Activated CD8-positive, alpha-beta memory T cell treated with anti-CD3 and anti-CD28 coated beads for 48 hours (primary cell): ENCODE results near the gene CDC42BPA.

Experiments
- DNase-seq, 3 experiments: peaks; one replicate each; pipeline ENCODE4 v3.0.0-alpha.2; 2020; ENCODE audit warnings: low read depth in 2 of 3, low spot score in 2 of 3

Gene CDC42BPA

DNA sequence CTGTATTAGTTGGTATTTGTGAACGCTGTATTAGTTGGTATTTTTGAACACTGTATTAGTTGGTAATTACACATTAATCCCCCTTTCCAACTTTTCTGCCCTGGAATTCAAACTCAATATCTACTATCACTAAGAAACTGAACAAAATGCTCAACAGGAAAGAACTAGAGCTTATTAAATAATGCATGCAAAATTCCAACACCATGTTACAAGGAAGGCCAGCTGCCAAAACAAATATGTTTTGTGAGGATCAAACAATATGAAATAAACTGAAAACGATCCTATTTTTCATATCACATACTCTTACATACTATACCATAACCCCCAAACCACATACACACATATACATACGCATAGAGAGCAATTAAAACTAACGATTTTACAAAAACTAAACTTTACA is 104.9 kb downstream of the CDC42BPA start:
- DNase-seq = no peak

DNA sequence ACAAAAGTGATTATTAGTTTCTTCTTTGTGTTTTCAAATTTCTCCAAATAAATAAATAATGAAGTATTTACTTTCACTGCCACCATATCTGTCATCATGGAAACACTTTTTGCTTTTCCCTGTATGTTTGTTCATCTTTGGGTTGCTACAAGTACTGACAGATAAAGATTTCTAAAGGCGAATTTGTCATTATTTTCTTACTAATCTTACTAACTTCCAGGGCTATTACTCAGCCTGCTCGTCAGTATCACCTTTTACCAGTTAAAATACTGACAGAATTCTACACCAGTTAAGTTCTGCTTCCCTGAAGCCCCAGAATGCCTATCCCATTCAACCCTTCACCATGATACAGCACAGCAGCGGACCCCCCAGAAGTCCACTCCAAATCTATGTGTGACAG is 106.1 kb downstream of the CDC42BPA start:
- no peak for DNase-seq

- no peak for DNase-seq
Measured at GRCh38 chr1:227210604-227211003, 107.7 kb downstream of the CDC42BPA start.

- no peak for DNase-seq
Measured at GRCh38 chr1:227197064-227197463, 121.2 kb downstream of the CDC42BPA start.

DNA sequence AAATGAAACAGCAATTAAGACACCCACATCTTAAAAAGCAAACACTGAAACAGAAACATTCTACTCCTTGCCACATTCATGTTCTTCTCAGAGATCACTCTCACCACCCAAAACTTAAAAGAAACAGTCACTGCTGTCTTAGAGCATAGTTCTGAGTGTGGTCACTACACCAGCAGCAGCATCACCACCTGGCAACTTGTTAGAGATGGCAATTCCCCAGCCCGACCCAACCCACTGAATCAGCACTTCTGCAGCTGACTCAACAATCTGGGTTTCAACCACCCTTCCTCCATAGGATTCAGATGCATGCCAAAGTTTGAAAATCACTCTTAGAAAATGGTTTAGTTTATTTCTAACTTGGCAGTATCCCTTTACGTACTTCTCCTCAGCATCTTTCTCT is 126.1 kb downstream of the CDC42BPA start:
- no peak for DNase-seq

DNA sequence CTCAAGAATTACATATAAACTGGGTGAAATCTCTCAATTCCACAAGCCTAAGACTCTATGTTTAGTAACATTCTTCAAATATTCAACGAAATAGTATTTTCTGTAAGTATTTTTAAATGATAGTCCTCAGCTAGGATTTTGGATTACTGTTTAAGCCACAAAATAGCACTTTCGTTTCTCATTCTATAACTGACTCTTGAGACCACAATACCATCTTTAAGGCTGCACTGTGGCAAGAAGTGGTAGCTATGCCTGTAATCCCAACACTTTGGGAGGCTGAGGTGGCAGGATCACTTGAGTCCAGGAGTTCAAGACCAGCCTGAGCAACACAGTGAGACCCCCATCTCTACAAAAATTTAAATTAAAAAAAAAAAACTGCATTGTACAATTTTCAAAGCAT is 126.7 kb downstream of the CDC42BPA start:
- no peak for DNase-seq

GRCh38 chr1:227190321-227190720 is 128.0 kb downstream of the CDC42BPA start:
- no peak for DNase-seq

- DNase-seq = no peak
Measured at GRCh38 chr1:227185291-227185690, 133.0 kb downstream of the CDC42BPA start.

- DNase-seq = no peak
Measured at GRCh38 chr1:227182012-227182411, 136.3 kb downstream of the CDC42BPA start.

GRCh38 chr1:227175611-227176010 is 142.7 kb downstream of the CDC42BPA start:
- no peak for DNase-seq

- DNase-seq = no peak
Measured at GRCh38 chr1:227174164-227174563, 144.1 kb downstream of the CDC42BPA start.

DNA sequence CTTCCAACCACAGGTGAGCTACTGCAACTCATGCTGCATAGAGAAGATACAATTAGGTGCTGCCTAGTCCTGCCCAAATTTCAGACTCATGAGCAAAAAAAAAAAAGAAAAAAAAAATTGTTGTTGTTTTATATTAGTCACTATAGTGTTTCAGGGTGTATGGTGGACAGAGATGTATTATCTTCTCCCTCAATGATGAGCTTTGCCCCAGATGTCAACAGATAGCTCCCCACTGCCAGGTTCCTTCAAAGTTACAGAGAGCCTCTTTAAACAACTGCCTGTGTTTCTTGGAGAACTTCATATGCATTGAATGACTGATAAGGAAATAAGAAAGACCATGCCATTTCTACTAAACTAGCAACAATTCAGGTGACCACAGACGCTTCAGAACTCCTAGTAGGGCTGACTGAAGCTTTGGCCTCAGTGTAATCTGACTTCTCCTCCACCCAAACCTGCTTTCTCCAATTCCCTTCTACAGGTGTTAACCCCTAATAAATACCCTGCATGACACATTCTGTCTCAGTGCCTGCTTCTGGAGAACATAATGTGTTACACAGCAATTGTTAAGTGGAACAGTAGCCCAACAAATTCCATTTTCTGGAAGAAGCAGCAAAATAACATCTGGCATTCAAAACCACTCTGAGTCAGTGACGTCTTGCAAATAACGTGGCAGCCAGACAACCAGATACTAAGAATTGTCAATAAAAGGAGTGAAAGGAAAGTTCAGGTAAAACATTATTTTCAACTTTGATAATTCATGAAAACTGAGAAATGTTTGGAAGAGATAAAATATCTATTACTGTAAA is 147.7 kb downstream of the CDC42BPA start:
- no peak for DNase-seq

DNA sequence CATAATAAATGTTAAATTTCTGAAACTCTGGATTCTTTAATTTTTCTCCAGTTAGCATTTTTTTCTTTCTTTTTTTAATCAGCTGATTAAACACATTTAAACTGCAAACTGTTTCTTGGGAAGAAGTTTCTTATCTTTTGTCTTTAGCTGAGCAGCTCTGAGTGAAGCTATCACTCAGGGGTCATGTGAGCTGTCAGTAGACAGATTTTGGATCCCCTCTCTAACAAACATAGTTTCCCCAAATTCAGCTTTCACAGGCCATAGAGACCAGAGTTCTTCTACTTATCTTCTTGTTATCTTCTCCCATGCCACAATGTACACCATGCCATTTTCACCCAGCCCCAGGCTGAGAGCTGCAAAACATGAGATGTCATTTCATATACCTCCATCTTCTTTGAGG is 148.9 kb downstream of the CDC42BPA start:
- DNase-seq = no peak

GRCh38 chr1:227167276-227168101 is 150.8 kb downstream of the CDC42BPA start:
- DNase-seq = no peak

DNA sequence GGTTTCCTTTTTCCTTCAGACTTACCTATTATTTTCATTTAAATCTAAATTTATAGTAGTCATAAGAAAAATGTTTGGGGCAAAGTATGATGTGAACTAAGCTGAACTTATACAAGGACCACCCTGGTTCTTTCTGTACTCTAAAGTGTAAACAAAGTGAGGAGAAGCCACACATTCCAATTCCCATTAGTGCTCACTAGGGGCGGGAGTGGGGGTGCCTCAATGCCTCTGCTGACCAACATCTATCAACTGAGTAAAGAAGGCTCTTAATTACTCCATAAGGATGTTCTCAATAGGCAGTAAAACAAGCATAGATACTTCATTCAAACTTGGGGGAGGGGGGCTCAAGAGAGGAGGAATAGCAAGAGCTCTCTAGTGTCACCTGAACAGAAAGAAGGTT is 151.7 kb downstream of the CDC42BPA start:
- no peak for DNase-seq

- DNase-seq = no peak
Measured at GRCh38 chr1:227161470-227161869, 156.8 kb downstream of the CDC42BPA start.

DNA sequence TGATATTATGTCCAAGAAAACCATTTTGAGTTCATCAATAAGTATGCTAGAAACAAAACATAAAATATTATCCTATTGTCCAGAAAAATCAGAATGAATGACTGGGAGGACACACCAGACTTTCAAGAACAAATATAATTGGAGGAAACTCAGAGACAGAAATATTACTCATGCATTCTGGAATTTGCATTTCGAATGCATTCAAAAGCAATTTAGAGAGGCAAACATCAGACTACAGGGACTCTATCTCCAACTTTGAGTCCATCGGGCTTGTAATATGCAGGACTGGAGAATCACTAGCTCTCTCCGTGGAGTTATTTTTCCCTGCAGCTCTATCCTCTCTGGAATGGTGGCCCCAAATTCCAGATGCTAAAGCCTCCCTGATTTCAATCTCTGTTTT is 161.8 kb downstream of the CDC42BPA start:
- no peak for DNase-seq

GRCh38 chr1:227155688-227156087 is 162.6 kb downstream of the CDC42BPA start:
- DNase-seq = no peak

DNA sequence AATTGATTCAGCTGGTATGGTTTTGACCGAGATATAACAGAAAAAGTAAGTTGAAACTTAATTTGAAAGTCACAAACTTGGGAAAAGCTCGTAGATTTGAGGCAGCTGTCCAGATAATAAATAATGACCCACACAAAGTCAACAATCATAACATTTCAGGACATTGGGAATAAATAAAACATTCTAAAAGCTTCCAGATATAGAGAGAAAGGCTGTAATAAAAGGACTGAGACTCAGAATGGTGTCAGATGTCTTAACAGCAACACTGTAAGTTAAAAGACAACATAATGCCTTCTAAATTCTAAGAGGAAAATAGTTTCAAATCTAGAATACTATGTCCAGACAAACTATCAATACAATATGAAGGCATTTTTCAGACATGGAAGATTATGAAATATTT is 163.3 kb downstream of the CDC42BPA start:
- no peak for DNase-seq

DNA sequence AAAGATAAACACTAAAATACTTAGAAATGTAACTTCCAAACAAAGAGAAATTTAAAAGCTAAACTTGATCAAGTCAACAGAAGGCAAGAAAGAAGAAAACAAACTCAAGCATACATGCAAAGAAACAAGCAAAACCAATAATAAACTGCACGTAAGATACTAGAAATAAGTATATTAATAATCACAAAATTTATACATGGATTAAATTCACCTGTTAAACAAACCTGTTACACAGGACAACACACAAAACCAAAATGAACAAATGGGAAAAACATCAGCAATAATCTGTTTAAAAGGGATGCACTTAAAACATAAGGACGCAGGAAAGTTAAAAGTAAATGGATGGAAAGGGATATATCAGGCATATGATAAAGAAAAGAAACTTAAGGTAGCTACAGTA is 165.8 kb downstream of the CDC42BPA start:
- no peak for DNase-seq

DNA sequence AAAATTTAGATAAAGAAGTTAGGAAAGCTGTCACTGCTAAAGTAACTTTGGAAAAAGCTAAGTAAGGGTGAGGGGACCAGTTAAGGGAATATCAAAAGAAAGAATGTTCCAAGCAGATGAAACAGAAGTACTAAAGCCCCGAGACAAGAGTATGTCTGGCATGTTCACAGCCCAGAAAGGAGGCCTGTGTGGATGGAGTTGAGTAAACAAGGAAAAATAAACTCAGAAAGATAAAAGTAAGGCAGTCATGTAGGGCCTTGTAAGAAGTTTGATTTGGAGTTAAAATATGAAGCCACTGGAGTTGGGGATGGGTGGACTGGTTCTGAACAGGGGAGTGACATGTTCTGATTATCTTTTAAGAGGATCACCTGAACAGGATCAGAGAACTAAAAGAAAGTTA is 177.9 kb downstream of the CDC42BPA start:
- DNase-seq = no peak

DNA sequence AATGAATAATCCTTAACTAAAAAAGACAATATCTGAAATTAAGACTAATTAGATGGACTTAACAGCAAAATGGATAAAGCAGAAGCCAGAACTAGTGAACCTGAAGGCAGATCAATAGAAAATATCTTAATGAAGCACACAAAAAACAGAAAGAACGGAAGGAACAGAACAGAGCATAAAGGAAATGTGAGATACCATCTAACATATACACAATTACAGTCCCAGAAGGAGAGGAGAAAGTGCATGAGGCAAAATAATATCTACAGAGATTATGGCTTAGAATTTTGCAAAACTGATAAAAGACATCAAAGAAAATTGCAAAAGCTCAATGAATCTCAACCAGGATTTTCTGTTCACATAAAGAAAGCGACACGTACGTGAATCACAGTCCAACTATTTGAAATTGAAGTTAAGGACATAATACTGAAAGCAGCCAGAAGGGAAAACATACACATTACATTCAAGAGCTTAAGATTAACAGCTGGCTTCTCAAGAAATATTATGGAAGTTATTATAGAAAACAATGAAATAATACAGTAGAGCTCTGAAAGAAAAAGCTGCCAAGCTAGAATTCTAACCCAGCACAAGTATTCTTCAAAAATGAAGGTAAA is 182.0 kb downstream of the CDC42BPA start:
- no peak for DNase-seq
